ENCODE measurements around the gene VIPR1.

VIPR1 gene

GRCh38 chr3:42557854-42558253, 55.4 kb downstream of the VIPR1 start:
- TF ChIP-seq EZH2phosphoT487 (IDR thresholded peaks at IDR 0.05; ENCODE audit: low read depth) (no peak), CTCF (IDR thresholded peaks at IDR 0.05; ENCODE audit: low read depth, low read length) (peak; percentile 24; the same call in 1 of the 2 replicates)
- Histone ChIP-seq H3K36me3 (replicated peaks; ENCODE audit: low read depth, low read length) (peaks cover 48% of the 10 kb centered on the region), H3K27ac (ENCODE audit: low read length) (no peak overlapping the region)

GRCh38 chr3:42562047-42562907, 59.8 kb downstream of the VIPR1 start:
- Histone ChIP-seq H3K9me3 (ENCODE audit: insufficient read depth, low read length) (no peaks in the 10 kb centered on the region), H3K4me2 (ENCODE audit: low read length) (no peak overlapping the region), H3K27ac (ENCODE audit: low read length) (no peak overlapping the region), H3K4me3 (ENCODE audit: low read length) (no peak overlapping the region), H3K79me2 (ENCODE audit: low read length) (no peaks in the 10 kb centered on the region), H3K4me1 (ENCODE audit: low read length) (no peaks in the 10 kb centered on the region), H3K36me3 (replicated peaks; ENCODE audit: low read depth, low read length) (peaks cover 41% of the 10 kb centered on the region), H4K20me1 (ENCODE audit: insufficient read depth, low read length) (no peaks in the 10 kb centered on the region), H2AFZ (ENCODE audit: low read depth, low read length) (no peak overlapping the region), H3K27me3 (ENCODE audit: low read depth, low read length) (no peaks in the 10 kb centered on the region), H3K9ac (ENCODE audit: low read length) (no peak overlapping the region)
- TF ChIP-seq CTCF (IDR thresholded peaks at IDR 0.05; ENCODE audit: low read depth, low read length) (no peak), EZH2phosphoT487 (IDR thresholded peaks at IDR 0.05; ENCODE audit: low read depth) (no peak)

More at GRCh38 chr3:42557854-42558253, 55.4 kb downstream of the VIPR1 start:
- H3K4me1 ChIP-seq (ENCODE audit: low read length), result no peaks in the 10 kb centered on the region
- H3K9ac ChIP-seq (ENCODE audit: low read length), result no peak overlapping the region
- no peaks in the 10 kb centered on the region for H3K79me2 ChIP-seq (ENCODE audit: low read length)
- H3K4me3 ChIP-seq (ENCODE audit: low read length), result no peak overlapping the region
- 0 out of 2 replicates have a peak, but pooled peaks cover 2% of the 10 kb centered on the region for H4K20me1 ChIP-seq (ENCODE audit: insufficient read depth, low read length)
- H3K4me2 ChIP-seq (ENCODE audit: low read length), result no peak overlapping the region
- H3K9me3 ChIP-seq (ENCODE audit: insufficient read depth, low read length), result no peaks in the 10 kb centered on the region
- no peaks in the 10 kb centered on the region for H3K27me3 ChIP-seq (ENCODE audit: low read depth, low read length)
- H2AFZ ChIP-seq (ENCODE audit: low read depth, low read length), result no peak overlapping the region

- H3K27ac ChIP-seq (ENCODE audit: low read length), result no peak overlapping the region
Observed at GRCh38 chr3:42569593-42570142, 67.2 kb downstream of the VIPR1 start.

More at GRCh38 chr3:42569593-42570142, 67.2 kb downstream of the VIPR1 start:
- Histone ChIP-seq H3K4me3 (ENCODE audit: low read length) (no peak overlapping the region), H3K9me3 (ENCODE audit: insufficient read depth, low read length) (no peaks in the 10 kb centered on the region), H4K20me1 (ENCODE audit: insufficient read depth, low read length) (peaks cover 8% of the 10 kb centered on the region; the same call in 1 of the 2 replicates), H3K79me2 (ENCODE audit: low read length) (peaks cover 11% of the 10 kb centered on the region; the same call in 1 of the 2 replicates), H3K36me3 (replicated peaks; ENCODE audit: low read depth, low read length) (peaks cover 29% of the 10 kb centered on the region), H2AFZ (ENCODE audit: low read depth, low read length) (no peak overlapping the region), H3K27me3 (ENCODE audit: low read depth, low read length) (no peaks in the 10 kb centered on the region), H3K4me1 (ENCODE audit: low read length) (no peaks in the 10 kb centered on the region), H3K4me2 (ENCODE audit: low read length) (no peak overlapping the region), H3K9ac (ENCODE audit: low read length) (no peak overlapping the region)
- no peak for TF ChIP-seq EZH2phosphoT487 (IDR thresholded peaks at IDR 0.05; ENCODE audit: low read depth)
- TF ChIP-seq CTCF (IDR thresholded peaks at IDR 0.05; ENCODE audit: low read depth, low read length), result no peak
